ENCODE results near the gene ADPGK. TPM values are rescaled to one million over a fixed set of nuclear protein-coding genes. Genes with fewer than 3 reads are reported as not detected.

Gene ADPGK
- total and polyA plus RNA-seq, 8 donors = 54.8 to 89.6 (median 75.0) TPM

DNA sequence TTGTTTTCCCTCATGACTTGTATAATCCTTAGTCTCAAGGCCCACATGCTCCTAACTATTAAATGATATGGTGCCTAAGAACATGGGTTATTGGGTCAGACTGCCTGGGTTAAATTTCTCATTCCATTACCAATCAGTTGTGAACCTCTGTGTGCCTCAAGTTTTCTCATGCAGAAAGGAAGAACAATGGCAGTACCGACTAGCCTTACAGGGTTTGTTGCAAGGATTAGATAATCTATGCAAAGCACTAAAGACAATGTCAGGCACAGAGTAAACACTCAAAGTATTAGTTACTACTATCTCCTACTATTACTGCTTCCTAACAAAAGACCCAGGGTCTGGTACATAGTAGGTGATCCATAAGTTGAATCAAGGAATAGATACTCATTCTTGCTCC lies 12.2 kb downstream of the ADPGK start:
- H3K27me3 ChIP-seq = no peaks in the 10 kb centered on the region
- peaks cover 0 to 90% of the 10 kb centered on the region in 2 donors for H3K36me3 ChIP-seq
- TF ChIP-seq, protein P1, sequence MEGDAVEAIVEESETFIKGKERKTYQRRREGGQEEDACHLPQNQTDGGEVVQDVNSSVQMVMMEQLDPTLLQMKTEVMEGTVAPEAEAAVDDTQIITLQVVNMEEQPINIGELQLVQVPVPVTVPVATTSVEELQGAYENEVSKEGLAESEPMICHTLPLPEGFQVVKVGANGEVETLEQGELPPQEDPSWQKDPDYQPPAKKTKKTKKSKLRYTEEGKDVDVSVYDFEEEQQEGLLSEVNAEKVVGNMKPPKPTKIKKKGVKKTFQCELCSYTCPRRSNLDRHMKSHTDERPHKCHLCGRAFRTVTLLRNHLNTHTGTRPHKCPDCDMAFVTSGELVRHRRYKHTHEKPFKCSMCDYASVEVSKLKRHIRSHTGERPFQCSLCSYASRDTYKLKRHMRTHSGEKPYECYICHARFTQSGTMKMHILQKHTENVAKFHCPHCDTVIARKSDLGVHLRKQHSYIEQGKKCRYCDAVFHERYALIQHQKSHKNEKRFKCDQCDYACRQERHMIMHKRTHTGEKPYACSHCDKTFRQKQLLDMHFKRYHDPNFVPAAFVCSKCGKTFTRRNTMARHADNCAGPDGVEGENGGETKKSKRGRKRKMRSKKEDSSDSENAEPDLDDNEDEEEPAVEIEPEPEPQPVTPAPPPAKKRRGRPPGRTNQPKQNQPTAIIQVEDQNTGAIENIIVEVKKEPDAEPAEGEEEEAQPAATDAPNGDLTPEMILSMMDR (IDR thresholded peaks at IDR 0.05) = no peak
- ATAC-seq = no peak
- H3K4me1 ChIP-seq = peaks cover 0 to 23% of the 10 kb centered on the region in 2 donors
- H3K4me3 ChIP-seq = no peak overlapping the region
- H3K9me3 ChIP-seq = peaks cover 0 to 17% of the 10 kb centered on the region in 2 donors
- no peak for DNase-seq
- H3K27ac ChIP-seq = no peak overlapping the region
- intact Hi-C loops (cut with DNase I) = no loop called here

DNA sequence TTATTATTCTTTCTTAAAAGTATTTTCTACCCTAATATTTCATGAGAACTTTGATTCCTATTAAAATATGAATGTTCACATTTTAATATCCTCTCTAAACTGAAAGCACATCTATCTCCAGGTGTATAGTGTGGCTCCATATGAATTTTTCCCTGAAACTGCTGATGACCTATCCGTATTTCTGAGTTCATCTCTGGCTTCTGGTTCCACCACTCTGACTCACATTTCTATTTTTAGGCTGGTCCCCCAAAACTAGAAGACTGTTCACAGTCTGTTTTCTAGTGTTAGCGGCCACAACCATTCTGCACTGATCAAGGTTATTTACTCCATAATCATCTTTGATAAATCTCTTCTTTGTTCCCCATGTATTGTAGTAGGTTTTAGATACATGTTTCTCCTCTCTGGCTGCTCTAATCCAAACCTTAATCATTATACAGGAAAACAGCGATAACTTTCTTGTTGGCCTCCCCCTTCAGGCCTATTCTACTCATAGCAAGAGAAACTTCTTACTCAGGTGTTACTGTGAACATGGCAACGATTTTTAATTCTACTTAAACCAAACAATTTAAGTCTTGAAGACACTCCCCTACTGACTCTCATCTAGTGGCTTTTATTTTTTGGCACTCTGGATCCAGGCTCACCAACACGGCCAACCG lies 12.8 kb downstream of the ADPGK start:
- Histone ChIP-seq H3K4me3 (no peak overlapping the region), H3K9me3 (peaks cover 0 to 17% of the 10 kb centered on the region in 2 donors), H3K27me3 (no peaks in the 10 kb centered on the region), H3K36me3 (peaks cover 0 to 95% of the 10 kb centered on the region in 2 donors), H3K4me1 (peaks cover 0 to 18% of the 10 kb centered on the region in 2 donors), H3K27ac (no peak overlapping the region)
- intact Hi-C loops (cut with DNase I) = no loop called here
- TF ChIP-seq, protein P1 (IDR thresholded peaks at IDR 0.05) = no peak
- no peak for ATAC-seq
- no peak for DNase-seq

- DNase-seq (no peak), ATAC-seq (no peak)
- intact Hi-C loops (cut with DNase I) = no loop called here
- no peaks in the 10 kb centered on the region for H3K4me1 ChIP-seq
- TF ChIP-seq, protein P1 (IDR thresholded peaks at IDR 0.05) = no peak
- H3K9me3 ChIP-seq = peaks cover 0 to 17% of the 10 kb centered on the region in 2 donors
- no peaks in the 10 kb centered on the region for H3K27me3 ChIP-seq
- no peak overlapping the region for H3K27ac ChIP-seq
- H3K4me3 ChIP-seq = no peak overlapping the region
- peaks cover 0 to 97% of the 10 kb centered on the region in 2 donors for H3K36me3 ChIP-seq
Measured at GRCh38 chr15:72766780-72767179, 16.8 kb downstream of the ADPGK start.

GRCh38 chr15:72766025-72766424 lies 17.5 kb downstream of the ADPGK start:
- H3K27me3 ChIP-seq = no peaks in the 10 kb centered on the region
- intact Hi-C loops (cut with DNase I) = no loop called here
- no peaks in the 10 kb centered on the region for H3K4me1 ChIP-seq
- no peak for DNase-seq
- ATAC-seq = no peak
- H3K9me3 ChIP-seq = peaks cover 0 to 17% of the 10 kb centered on the region in 2 donors
- H3K36me3 ChIP-seq = peaks cover 0 to 97% of the 10 kb centered on the region in 2 donors
- H3K27ac ChIP-seq = no peak overlapping the region
- TF ChIP-seq, protein P1 (IDR thresholded peaks at IDR 0.05) = no peak
- no peak overlapping the region for H3K4me3 ChIP-seq

- Histone ChIP-seq H3K27ac (no peak overlapping the region), H3K4me1 (no peaks in the 10 kb centered on the region), H3K9me3 (peaks cover 0 to 17% of the 10 kb centered on the region in 2 donors), H3K36me3 (peaks cover 0 to 97% of the 10 kb centered on the region in 2 donors), H3K27me3 (no peaks in the 10 kb centered on the region), H3K4me3 (no peak overlapping the region)
- TF ChIP-seq, protein P1 (IDR thresholded peaks at IDR 0.05) = no peak
- ATAC-seq = no peak
- intact Hi-C loops (cut with DNase I) = no loop called here
- DNase-seq = no peak
Measured at GRCh38 chr15:72764656-72765055, 18.9 kb downstream of the ADPGK start.
